Glutamatergic neuron (in vitro differentiated cells): Measurements from ENCODE around the gene TGIF1. TPM values are rescaled to one million over a fixed set of nuclear protein-coding genes. Genes with fewer than 3 reads are reported as not detected.
A peak's percentile ranks its signal among the peaks of the same experiment; 100 is the strongest.

Source experiments
- DNase-seq: peaks from one replicate; pipeline ENCODE4 v3.0.0; 2022
- H3K27ac Mint-ChIP-seq: one replicate; pipeline ENCODE4 v1.8.0; 2020; ENCODE audit warnings: mild to moderate bottlenecking, mixed read lengths, inconsistent platforms; ENCODE audit not compliant: unreplicated experiment
- H3K27me3 Mint-ChIP-seq: one replicate; pipeline ENCODE4 v1.8.0; 2020; ENCODE audit warnings: mild to moderate bottlenecking, moderate library complexity, mixed read lengths, inconsistent platforms; ENCODE audit not compliant: unreplicated experiment
- H3K36me3 Mint-ChIP-seq: one replicate; pipeline ENCODE4 v1.8.0; 2020; ENCODE audit warnings: mild to moderate bottlenecking, mixed read lengths, inconsistent platforms; ENCODE audit not compliant: unreplicated experiment
- H3K4me1 Mint-ChIP-seq: one replicate; pipeline ENCODE4 v1.8.0; 2020; ENCODE audit warnings: mild to moderate bottlenecking, low read depth, mixed read lengths, inconsistent platforms; ENCODE audit not compliant: unreplicated experiment
- H3K4me3 Mint-ChIP-seq: one replicate; pipeline ENCODE4 v1.8.0; 2020; ENCODE audit warnings: mild to moderate bottlenecking, mixed read lengths, inconsistent platforms; ENCODE audit not compliant: unreplicated experiment
- H3K9me3 Mint-ChIP-seq: one replicate; pipeline ENCODE4 v1.8.0; 2020; ENCODE audit warnings: mild to moderate bottlenecking, moderate library complexity, mixed read lengths, inconsistent platforms; ENCODE audit not compliant: unreplicated experiment
- CTCF ChIP-seq: fragments of 200-600 bp; sonication (generic); IDR thresholded peaks from one replicate; pipeline ENCODE4 v1.5.0; 2021; ENCODE audit not compliant: partially characterized antibody, unreplicated experiment
- total RNA-seq: library from RNA; stranded (reverse); fragmentation: NEBNext Ultra II Directional; extraction: Animal tissue kit (Norgen Biotek cat#: 25700); gene quantifications from one replicate; pipeline ENCODE4 v1.2.1, GENCODE V29; 2021; ENCODE audit not compliant: unreplicated experiment

The TGIF1 gene
- total RNA-seq, 1 donor from 2014 or later = 17.1 TPM

- Mint-ChIP-seq H3K27me3 (peaks cover 17% of the 10 kb centered on the region), H3K36me3 (no peaks in the 10 kb centered on the region), H3K9me3 (peaks cover 21% of the 10 kb centered on the region), H3K4me1 (peaks cover 13% of the 10 kb centered on the region), H3K4me3 (peak overlapping the region; percentile 92), H3K27ac (peak overlapping the region; percentile 70)
- DNase-seq = peak; percentile 43
- no peak for TF ChIP-seq CTCF
These were observed 2.2 kb downstream of the TGIF1 start for GRCh38 chr18:3451989-3452749.

GRCh38 chr18:3452750-3453539, 3.0 kb downstream of the TGIF1 start:
- peak overlapping the region; percentile 92 for H3K4me3 Mint-ChIP-seq
- peaks cover 16% of the 10 kb centered on the region for H3K4me1 Mint-ChIP-seq
- no peak for TF ChIP-seq CTCF
- no peaks in the 10 kb centered on the region for H3K36me3 Mint-ChIP-seq
- no peak for DNase-seq
- H3K27ac Mint-ChIP-seq = peak overlapping the region; percentile 70
- H3K9me3 Mint-ChIP-seq = peaks cover 20% of the 10 kb centered on the region
- peaks cover 15% of the 10 kb centered on the region for H3K27me3 Mint-ChIP-seq

GRCh38 chr18:3453540-3454364, 3.8 kb downstream of the TGIF1 start:
- no peaks in the 10 kb centered on the region for H3K36me3 Mint-ChIP-seq
- H3K4me1 Mint-ChIP-seq = peaks cover 16% of the 10 kb centered on the region
- no peak overlapping the region for H3K27ac Mint-ChIP-seq
- no peak for DNase-seq
- no peak for TF ChIP-seq CTCF
- peaks cover 15% of the 10 kb centered on the region for H3K9me3 Mint-ChIP-seq
- H3K4me3 Mint-ChIP-seq = peak overlapping the region; percentile 92
- H3K27me3 Mint-ChIP-seq = peaks cover 15% of the 10 kb centered on the region

GRCh38 chr18:3454365-3455089, 4.6 kb downstream of the TGIF1 start:
- TF ChIP-seq CTCF = peak; percentile 67
- peaks cover 11% of the 10 kb centered on the region for H3K9me3 Mint-ChIP-seq
- H3K27ac Mint-ChIP-seq = no peak overlapping the region
- peaks cover 10% of the 10 kb centered on the region for H3K27me3 Mint-ChIP-seq
- no peaks in the 10 kb centered on the region for H3K36me3 Mint-ChIP-seq
- DNase-seq = no peak
- H3K4me3 Mint-ChIP-seq = peak overlapping the region; percentile 49
- peaks cover 16% of the 10 kb centered on the region for H3K4me1 Mint-ChIP-seq
